Forelimb muscle (tissue), 1 donor: ENCODE measurements around the gene ATG2A. TPM values are rescaled to one million over a fixed set of nuclear protein-coding genes. Genes with fewer than 3 reads are reported as not detected.

Source experiments
- DNase-seq: peaks from one replicate; pipeline ENCODE4 v3.0.0-alpha.2; 2013; ENCODE audit warnings: low read depth
- polyA plus RNA-seq: library from polyadenylated mRNA; unstranded; fragments of 120-200 nt; gene quantifications from one replicate; pipeline ENCODE4 v1.2.1, GENCODE V29; 2013; ENCODE audit not compliant: insufficient read length

The ATG2A gene
- polyA plus RNA-seq, 1 donor: 12.0 TPM

GRCh38 chr11:64885367-64886286 is 31.4 kb downstream of the ATG2A start:
- DNase-seq: no peak

- DNase-seq: no peak
Measured at GRCh38 chr11:64884019-64884418, 33.0 kb downstream of the ATG2A start.

GRCh38 chr11:64883575-64883974 is 33.4 kb downstream of the ATG2A start:
- no peak for DNase-seq

GRCh38 chr11:64882243-64882642 is 34.8 kb downstream of the ATG2A start:
- no peak for DNase-seq

- no peak for DNase-seq
Measured at GRCh38 chr11:64881476-64881875, 35.5 kb downstream of the ATG2A start.

- no peak for DNase-seq
Measured at GRCh38 chr11:64880240-64881001, 36.6 kb downstream of the ATG2A start.

GRCh38 chr11:64879244-64879900 is 37.6 kb downstream of the ATG2A start:
- no peak for DNase-seq

GRCh38 chr11:64878494-64879243 is 38.3 kb downstream of the ATG2A start, which contains the start of gene EHD1:
TSS of gene EHD1 (minus strand) at chr11:64878621. CDS start at chr11:64878464, 157 bp downstream.
- peak; percentile 92 for DNase-seq

- no peak for DNase-seq
Measured at GRCh38 chr11:64878223-64878493, 38.9 kb downstream of the ATG2A start.

GRCh38 chr11:64877390-64878222 is 39.4 kb downstream of the ATG2A start:
- DNase-seq: no peak

GRCh38 chr11:64876835-64877341 is 40.1 kb downstream of the ATG2A start:
- no peak for DNase-seq

- no peak for DNase-seq
Measured at GRCh38 chr11:64876229-64876750, 40.7 kb downstream of the ATG2A start.

GRCh38 chr11:64875369-64876228 is 41.4 kb downstream of the ATG2A start:
- no peak for DNase-seq

- no peak for DNase-seq
Measured at GRCh38 chr11:64874308-64875240, 42.4 kb downstream of the ATG2A start.

- no peak for DNase-seq
Measured at GRCh38 chr11:64872790-64873488, 44.1 kb downstream of the ATG2A start.

- no peak for DNase-seq
Measured at GRCh38 chr11:64871492-64871891, 45.5 kb downstream of the ATG2A start.

GRCh38 chr11:64870893-64871466 is 46.0 kb downstream of the ATG2A start:
- no peak for DNase-seq
